HEK293 (cell line): ENCODE data around the gene DPH5.

ENCODE experiments used
- CTCF ChIA-PET: fragments of 350-600 bp; formaldehyde crosslinking; extraction: SDS; loops from one replicate; lab custom pipeline; 2021; ENCODE audit warnings: antibody characterized with exemption; lab: Yijun Ruan, JAX
- POLR2A ChIA-PET: fragments of 300-600 bp; formaldehyde crosslinking; extraction: SDS; loops from one replicate; lab custom pipeline; 2020; ENCODE audit warnings: antibody characterized with exemption, inconsistent platforms; lab: Yijun Ruan, JAX
- H3K27ac ChIP-seq: fragments of 200-500 bp; sonication (Bioruptor generic); 2 replicates; pipeline ENCODE4 v1.5.1; 2014; ENCODE audit warnings: low read depth, low read length, control low read depth, inconsistent platforms; ENCODE audit errors: extremely low read depth
- H3K36me3 ChIP-seq, 2 experiments: fragments of 200-500 bp in 1 of 2; sonication (Bioruptor generic) in 1 of 2; 1 replicate in 1 of 2; 2 replicates in 1 of 2; pipeline ENCODE4 v1.5.1; 2014 to 2017; ENCODE audit warnings: inconsistent platforms in 2 of 2, low read length in 2 of 2; ENCODE audit not compliant: control insufficient read depth in 2 of 2, insufficient read depth in 1 of 2
- H3K4me1 ChIP-seq: fragments of 200-500 bp; sonication (Bioruptor generic); 2 replicates; pipeline ENCODE4 v1.5.1; 2014; ENCODE audit warnings: mild to moderate bottlenecking, low read length, inconsistent platforms; ENCODE audit not compliant: control insufficient read depth, insufficient read depth
- H3K4me3 ChIP-seq: 2 replicates; pipeline ENCODE4 v1.5.1; 2011; ENCODE audit warnings: low read depth, mild to moderate bottlenecking, control low read depth, low read length, moderate library complexity
- H3K9me3 ChIP-seq: fragments of 200-500 bp; sonication (Bioruptor generic); 2 replicates; pipeline ENCODE4 v1.5.1; 2014; ENCODE audit warnings: low read depth, low read length, inconsistent platforms; ENCODE audit not compliant: control insufficient read depth, insufficient read depth
- CTCF ChIP-seq: fragments of 450-650 bp; formaldehyde crosslinking; IDR thresholded peaks from 2 replicates; pipeline ENCODE4 v1.5.1; 2016; ENCODE audit warnings: missing biosample characterization, missing genetic modification characterization
- FEZF1 ChIP-seq: fragments of 450-650 bp; formaldehyde crosslinking; IDR thresholded peaks from 2 replicates; pipeline ENCODE4 v1.5.1; 2016; ENCODE audit warnings: missing biosample characterization, missing genetic modification characterization
- GFI1B ChIP-seq: fragments of 450-650 bp; formaldehyde crosslinking; IDR thresholded peaks from 2 replicates; pipeline ENCODE4 v1.5.1; 2016; ENCODE audit warnings: missing biosample characterization, missing genetic modification characterization
- GLI2 ChIP-seq: fragments of 450-650 bp; formaldehyde crosslinking; IDR thresholded peaks from 2 replicates; pipeline ENCODE4; 2017; ENCODE audit warnings: missing biosample characterization, missing genetic modification characterization, low read depth, borderline replicate concordance
- HIC1 ChIP-seq: fragments of 450-650 bp; formaldehyde crosslinking; IDR thresholded peaks from 2 replicates; pipeline ENCODE4 v1.5.1; 2016; ENCODE audit warnings: missing biosample characterization, missing genetic modification characterization
- IKZF3 ChIP-seq: fragments of 450-650 bp; IDR thresholded peaks from 2 replicates; pipeline ENCODE4 v1.5.0; 2018; ENCODE audit warnings: missing biosample characterization, mild to moderate bottlenecking, missing genetic modification characterization, moderate library complexity
- KLF8 ChIP-seq: fragments of 450-650 bp; formaldehyde crosslinking; IDR thresholded peaks from 2 replicates; pipeline ENCODE4 v1.5.1; 2016; ENCODE audit warnings: missing biosample characterization, missing genetic modification characterization
- MYNN ChIP-seq: fragments of 450-650 bp; formaldehyde crosslinking; IDR thresholded peaks from 2 replicates; pipeline ENCODE4 v1.5.1; 2016; ENCODE audit warnings: missing biosample characterization, missing genetic modification characterization, borderline replicate concordance
- PRDM4 ChIP-seq: fragments of 450-650 bp; formaldehyde crosslinking; IDR thresholded peaks from 2 replicates; pipeline ENCODE4 v1.5.1; 2017; ENCODE audit warnings: missing biosample characterization, missing genetic modification characterization
- YY1 ChIP-seq: fragments of 450-650 bp; formaldehyde crosslinking; IDR thresholded peaks from 2 replicates; pipeline ENCODE4 v1.5.1; 2018; ENCODE audit warnings: missing biosample characterization, missing genetic modification characterization
- YY2 ChIP-seq: fragments of 450-650 bp; formaldehyde crosslinking; IDR thresholded peaks from 2 replicates; pipeline ENCODE4 v1.5.1; 2016; ENCODE audit warnings: missing biosample characterization, missing genetic modification characterization
- ZNF214 ChIP-seq: fragments of 450-650 bp; formaldehyde crosslinking; IDR thresholded peaks from 2 replicates; pipeline ENCODE4 v1.5.1; 2017; ENCODE audit warnings: missing biosample characterization, mild to moderate bottlenecking, missing genetic modification characterization, borderline replicate concordance
- ZNF48 ChIP-seq: fragments of 450-650 bp; formaldehyde crosslinking; IDR thresholded peaks from 2 replicates; pipeline ENCODE4 v1.5.1; 2016; ENCODE audit warnings: missing biosample characterization, missing genetic modification characterization
- ZNF488 ChIP-seq: fragments of 450-650 bp; formaldehyde crosslinking; IDR thresholded peaks from 2 replicates; pipeline ENCODE4 v1.5.1; 2016; ENCODE audit warnings: missing biosample characterization, missing genetic modification characterization
- ZNF521 ChIP-seq: fragments of 450-650 bp; formaldehyde crosslinking; IDR thresholded peaks from 2 replicates; pipeline ENCODE4 v1.5.1; 2017; ENCODE audit warnings: missing biosample characterization, mild to moderate bottlenecking, missing genetic modification characterization
- ZNF629 ChIP-seq: fragments of 450-650 bp; formaldehyde crosslinking; IDR thresholded peaks from 2 replicates; pipeline ENCODE4 v1.5.1; 2017; ENCODE audit warnings: missing biosample characterization, missing genetic modification characterization
- ZNF692 ChIP-seq: fragments of 450-650 bp; formaldehyde crosslinking; IDR thresholded peaks from 2 replicates; pipeline ENCODE4 v1.5.1; 2016; ENCODE audit warnings: missing biosample characterization, missing genetic modification characterization
- ZNF785 ChIP-seq: fragments of 450-650 bp; formaldehyde crosslinking; IDR thresholded peaks from 2 replicates; pipeline ENCODE4 v1.5.1; 2016; ENCODE audit warnings: missing biosample characterization, missing genetic modification characterization
- ZSCAN16 ChIP-seq: fragments of 450-650 bp; formaldehyde crosslinking; IDR thresholded peaks from 2 replicates; pipeline ENCODE4 v1.5.1; 2016; ENCODE audit warnings: missing biosample characterization, missing genetic modification characterization
- ZSCAN5A ChIP-seq: fragments of 450-650 bp; formaldehyde crosslinking; IDR thresholded peaks from 2 replicates; pipeline ENCODE4 v1.5.1; 2016; ENCODE audit warnings: missing biosample characterization, missing genetic modification characterization

The DPH5 gene

GRCh38 chr1:101013776-101014175 lies 11.8 kb downstream of the DPH5 start (continued):
- TF ChIP-seq CTCF (tag by site-specific recombination) (no peak), ZNF521 (tag by site-specific recombination) (no peak), ZSCAN5A (tag by site-specific recombination) (no peak), MYNN (no peak), YY1 (tag by site-specific recombination) (no peak), HIC1 (no peak), KLF8 (tag by site-specific recombination) (no peak)
- TF ChIP-seq, all 188 proteins: peak for 0

- no peak for TF ChIP-seq GFI1B (tag by site-specific recombination)
- TF ChIP-seq PRDM4 (tag by site-specific recombination): no peak
- TF ChIP-seq ZNF785 (tag by site-specific recombination): no peak
- no peak for TF ChIP-seq ZNF214
- TF ChIP-seq ZNF48: no peak
- TF ChIP-seq ZSCAN16 (tag by site-specific recombination): no peak
- no peak for TF ChIP-seq ZNF488 (tag by site-specific recombination)
- TF ChIP-seq ZNF629 (tag by site-specific recombination): no peak
- TF ChIP-seq ZNF692: no peak
- TF ChIP-seq FEZF1 (tag by site-specific recombination): no peak
- no peak for TF ChIP-seq GLI2 (tag by site-specific recombination)
- no peak for TF ChIP-seq YY2 (tag by site-specific recombination)
- no peak for TF ChIP-seq IKZF3
- Histone ChIP-seq H3K4me1 (no peaks in the 10 kb centered on the region), H3K36me3 (peaks cover 2 to 43% of the 10 kb centered on the region in 2 experiments), H3K4me3 (no peak overlapping the region), H3K9me3 (no peaks in the 10 kb centered on the region), H3K27ac (no peak overlapping the region)
- ChIA-PET CTCF (no interaction called here), POLR2A (no interaction called here)
Observed at GRCh38 chr1:101008229-101008834, 17.3 kb downstream of the DPH5 start.
